A172 (cell line): Measurements from ENCODE around the gene DMAC2L. TPM values are rescaled to one million over a fixed set of nuclear protein-coding genes. Genes with fewer than 3 reads are reported as not detected.

ENCODE experiments used
- total RNA-seq: library from RNA; depleted of rRNA; stranded (reverse); fragments of >200 nt; shearing (Covaris generic); gene quantifications from 2 replicates; pipeline ENCODE4 v1.2.3, GENCODE V29; 2014; rRNA removed

Gene DMAC2L
- total RNA-seq, 1 experiment from 2014 or later, result 2.3 TPM

Other genes starting within 250 kb of the DMAC2L start
- 8.3 and 9.9 TPM in 2 replicates for gene VCPKMT, start 195.8 kb upstream of the DMAC2L start, total RNA-seq
- 12.8 and 12.9 TPM in 2 replicates for gene SOS2, start 80.7 kb upstream of the DMAC2L start, total RNA-seq
- 3.3 and 3.7 TPM in 2 replicates for gene L2HGDH, start 95 bp upstream of the DMAC2L start, total RNA-seq
- gene CDKL1, start 84.6 kb downstream of the DMAC2L start, total RNA-seq, result 0.07 and 0.24 TPM in 2 replicates
- 42.0 and 44.4 TPM in 2 replicates for gene MAP4K5, start 220.2 kb downstream of the DMAC2L start, total RNA-seq
- 14.0 and 15.8 TPM in 2 replicates for gene ATL1, start 247.8 kb downstream of the DMAC2L start, total RNA-seq